ENCODE data around the gene LTBR. TPM values are rescaled to one million over a fixed set of nuclear protein-coding genes. Genes with fewer than 3 reads are reported as not detected.
A peak's percentile ranks its signal among the peaks of the same experiment; 100 is the strongest.

The LTBR gene
- total RNA-seq, 1 donor from 2014 or later: not detected

- Histone ChIP-seq H3K4me3 (no peak overlapping the region), H3K4me1 (no peaks in the 10 kb centered on the region), H3K4me2 (no peak overlapping the region), H2AFZ (replicated peaks) (no peak overlapping the region), H3K27ac (no peak overlapping the region), H3F3A (ENCODE audit: low read depth) (peaks cover 10% of the 10 kb centered on the region), H4K20me1 (ENCODE audit: low read depth) (no peaks in the 10 kb centered on the region), H3K9ac (no peak overlapping the region), H3K79me2 (ENCODE audit: low read depth) (peaks cover 3% of the 10 kb centered on the region), H3K36me3 (no peaks in the 10 kb centered on the region), H3K27me3 (no peaks in the 10 kb centered on the region), H3K9me3 (ENCODE audit: low read depth) (no peaks in the 10 kb centered on the region)
- TF ChIP-seq EZH2 (IDR thresholded peaks at IDR 0.05) (no peak), CTCF (IDR thresholded peaks at IDR 0.05) (no peak), EZH2phosphoT487 (IDR thresholded peaks at IDR 0.05) (no peak)
- no peak for DNase-seq (ENCODE audit: low spot score)
- Mint-ChIP-seq H3K9me3 (no peaks in the 10 kb centered on the region), H3K27me3 (ENCODE audit: insufficient read depth, low read depth) (peaks cover 16% of the 10 kb centered on the region), H3K4me1 (peaks cover 13% of the 10 kb centered on the region), H3K4me3 (peak overlapping the region; percentile 27), H3K27ac (peak overlapping the region; percentile 42), H3K36me3 (no peaks in the 10 kb centered on the region)
These were observed 22.1 kb upstream of the LTBR start for GRCh38 chr12:6361834-6362233.

DNA sequence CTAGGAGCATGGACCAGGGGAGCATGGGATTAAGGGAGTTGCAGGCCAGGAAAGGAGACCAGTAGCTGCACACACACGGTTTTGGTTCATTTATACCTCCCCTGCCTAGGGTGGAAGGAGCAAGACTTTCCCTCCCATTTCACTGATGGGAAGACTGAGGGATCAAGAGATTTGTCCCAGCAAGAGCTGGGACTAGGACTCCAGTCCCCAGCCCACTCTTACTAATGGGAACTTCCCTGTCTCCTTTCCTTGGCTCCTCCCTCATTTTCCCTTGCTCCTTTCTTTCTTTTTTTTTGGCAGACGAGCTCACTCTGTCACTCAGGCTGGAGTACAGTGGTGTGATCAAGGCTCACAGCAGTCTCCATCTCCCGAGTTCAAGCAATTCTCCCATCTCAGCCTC, 21.6 kb upstream of the LTBR start:
- no peak overlapping the region for H3K4me2 ChIP-seq
- H3K9me3 ChIP-seq (ENCODE audit: low read depth): no peaks in the 10 kb centered on the region
- no peak overlapping the region for H3K27ac ChIP-seq
- H3K4me3 Mint-ChIP-seq: no peak overlapping the region
- no peak for DNase-seq (ENCODE audit: low spot score)
- H3K79me2 ChIP-seq (ENCODE audit: low read depth): peaks cover 9% of the 10 kb centered on the region
- H3K9me3 Mint-ChIP-seq: no peaks in the 10 kb centered on the region
- H4K20me1 ChIP-seq (ENCODE audit: low read depth): no peaks in the 10 kb centered on the region
- no peak overlapping the region for H3K9ac ChIP-seq
- peaks cover 13% of the 10 kb centered on the region for H3K4me1 Mint-ChIP-seq
- H3F3A ChIP-seq (ENCODE audit: low read depth): peaks cover 10% of the 10 kb centered on the region
- H2AFZ ChIP-seq (replicated peaks): no peak overlapping the region
- no peaks in the 10 kb centered on the region for H3K4me1 ChIP-seq
- H3K36me3 ChIP-seq: no peaks in the 10 kb centered on the region
- H3K27me3 Mint-ChIP-seq (ENCODE audit: insufficient read depth, low read depth): peaks cover 16% of the 10 kb centered on the region
- H3K4me3 ChIP-seq: no peak overlapping the region
- no peaks in the 10 kb centered on the region for H3K27me3 ChIP-seq
- no peaks in the 10 kb centered on the region for H3K36me3 Mint-ChIP-seq
- TF ChIP-seq EZH2phosphoT487 (IDR thresholded peaks at IDR 0.05) (no peak), CTCF (IDR thresholded peaks at IDR 0.05) (no peak), EZH2 (IDR thresholded peaks at IDR 0.05) (no peak)
- peak overlapping the region; percentile 0 for H3K27ac Mint-ChIP-seq

GRCh38 chr12:6363010-6363329, 21.0 kb upstream of the LTBR start:
- peak overlapping the region; percentile 93 for H2AFZ ChIP-seq (replicated peaks)
- peak overlapping the region; percentile 77 for H3K4me2 ChIP-seq
- no peaks in the 10 kb centered on the region for H3K9me3 ChIP-seq (ENCODE audit: low read depth)
- H3K79me2 ChIP-seq (ENCODE audit: low read depth): peaks cover 9% of the 10 kb centered on the region
- H3K4me1 ChIP-seq: no peaks in the 10 kb centered on the region
- H3K27me3 ChIP-seq: no peaks in the 10 kb centered on the region
- no peaks in the 10 kb centered on the region for H3K36me3 ChIP-seq
- peaks cover 16% of the 10 kb centered on the region for H3K27me3 Mint-ChIP-seq (ENCODE audit: insufficient read depth, low read depth)
- no peak overlapping the region for H3K27ac Mint-ChIP-seq
- H3K4me1 Mint-ChIP-seq: peaks cover 13% of the 10 kb centered on the region
- H3K27ac ChIP-seq: no peak overlapping the region
- TF ChIP-seq EZH2phosphoT487 (IDR thresholded peaks at IDR 0.05) (no peak), EZH2 (IDR thresholded peaks at IDR 0.05) (no peak)
- DNase-seq (ENCODE audit: low spot score): no peak
- H3K9ac ChIP-seq: no peak overlapping the region
- no peaks in the 10 kb centered on the region for H4K20me1 ChIP-seq (ENCODE audit: low read depth)
- H3F3A ChIP-seq (ENCODE audit: low read depth): peaks cover 10% of the 10 kb centered on the region
- H3K4me3 ChIP-seq: peak overlapping the region; percentile 63
- H3K36me3 Mint-ChIP-seq: no peaks in the 10 kb centered on the region
- no peaks in the 10 kb centered on the region for H3K9me3 Mint-ChIP-seq
- no peak overlapping the region for H3K4me3 Mint-ChIP-seq

DNA sequence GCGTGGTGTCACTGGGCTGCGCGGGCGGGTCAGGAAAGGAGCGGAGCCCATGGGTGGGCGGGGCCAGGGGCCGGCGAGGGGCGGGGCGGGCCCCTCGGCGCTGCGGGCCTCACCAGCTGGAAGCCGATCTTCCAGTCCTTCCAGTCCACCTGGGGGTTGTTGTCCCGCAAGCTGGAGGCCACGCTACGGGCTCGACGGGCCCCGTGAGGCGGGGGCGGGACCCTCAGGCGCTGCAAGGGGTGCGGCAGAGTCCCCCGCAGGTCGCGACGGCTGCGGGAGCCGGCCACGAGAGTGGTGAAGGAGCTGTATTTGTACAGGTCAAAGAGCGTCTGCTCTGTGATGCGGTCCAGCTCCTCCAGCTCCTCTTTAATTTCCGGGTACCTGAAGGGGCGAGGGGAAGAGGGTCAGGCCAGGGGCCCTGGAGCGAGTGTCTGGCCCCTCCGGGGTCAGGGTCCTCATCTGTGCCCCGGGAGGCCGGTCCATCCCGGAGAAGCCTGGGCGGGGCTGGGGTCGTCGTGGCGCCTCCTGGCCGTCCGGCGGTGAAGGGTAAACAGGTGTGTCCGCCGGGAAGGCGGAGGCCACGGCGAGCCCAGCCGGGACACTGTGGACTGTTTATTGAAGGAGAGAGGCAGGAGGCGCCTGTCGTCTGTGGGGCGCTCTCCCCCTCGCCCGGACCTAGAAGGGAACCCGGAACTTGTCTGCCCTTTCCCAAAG, 20.5 kb upstream of the LTBR start:
- Histone ChIP-seq H3K27me3 (no peaks in the 10 kb centered on the region), H3K27ac (no peak overlapping the region), H3K4me2 (peak overlapping the region; percentile 77), H3K9ac (no peak overlapping the region), H3K4me1 (no peaks in the 10 kb centered on the region), H2AFZ (replicated peaks) (peak overlapping the region; percentile 93), H3K36me3 (no peaks in the 10 kb centered on the region), H3F3A (ENCODE audit: low read depth) (peaks cover 10% of the 10 kb centered on the region), H3K79me2 (ENCODE audit: low read depth) (peaks cover 9% of the 10 kb centered on the region), H4K20me1 (ENCODE audit: low read depth) (no peaks in the 10 kb centered on the region), H3K4me3 (peak overlapping the region; percentile 63), H3K9me3 (ENCODE audit: low read depth) (no peaks in the 10 kb centered on the region)
- DNase-seq (ENCODE audit: low spot score): peak; percentile 74
- peaks cover 16% of the 10 kb centered on the region for H3K27me3 Mint-ChIP-seq (ENCODE audit: insufficient read depth, low read depth)
- no peak overlapping the region for H3K4me3 Mint-ChIP-seq
- H3K27ac Mint-ChIP-seq: no peak overlapping the region
- H3K9me3 Mint-ChIP-seq: no peaks in the 10 kb centered on the region
- peaks cover 13% of the 10 kb centered on the region for H3K4me1 Mint-ChIP-seq
- TF ChIP-seq EZH2 (IDR thresholded peaks at IDR 0.05) (no peak), EZH2phosphoT487 (IDR thresholded peaks at IDR 0.05) (no peak), CTCF (IDR thresholded peaks at IDR 0.05) (no peak)
- no peaks in the 10 kb centered on the region for H3K36me3 Mint-ChIP-seq

Data from neural progenitor cell (in vitro differentiated cells).